Mucosa of descending colon (tissue), 3 donors: Measurements from ENCODE around the gene ABLIM2. TPM values are rescaled to one million over a fixed set of nuclear protein-coding genes. Genes with fewer than 3 reads are reported as not detected.

Experiments used
- ATAC-seq: fragments of 200-7000 bp; cut with Tn5 transposase; one replicate; pipeline ENCODE4 v1.9.1; 2020; ENCODE audit warnings: mild to moderate bottlenecking, moderate library complexity
- DNase-seq, 3 donors: peaks; one replicate each; pipeline ENCODE4 v3.0.0-alpha.2; 2020
- H3K36me3 ChIP-seq: fragments of 200-600 bp; one replicate; pipeline ENCODE4 v1.8.0; 2021; ENCODE audit warnings: low read depth, mild to moderate bottlenecking
- H3K4me1 ChIP-seq: fragments of 200-600 bp; one replicate; pipeline ENCODE4 v1.8.0; 2021; ENCODE audit warnings: low read depth, mild to moderate bottlenecking
- H3K4me3 ChIP-seq: fragments of 200-600 bp; one replicate; pipeline ENCODE4 v1.8.0; 2021; ENCODE audit warnings: mild to moderate bottlenecking
- H3K9me3 ChIP-seq: fragments of 200-600 bp; one replicate; pipeline ENCODE4 v1.8.0; 2021; ENCODE audit warnings: mild to moderate bottlenecking
- CTCF ChIP-seq: fragments of 200-600 bp; IDR thresholded peaks from one replicate; pipeline ENCODE4 v1.8.0; 2022; ENCODE audit warnings: antibody characterized with exemption, mild to moderate bottlenecking
- intact Hi-C, 2 donors: fragments of 100-400 bp; cut with DNase I in 1 of 2; cut with micrococcal nuclease in 1 of 2; formaldehyde crosslinking; loops; one replicate each; pipeline versions ENCODE4 v1.11.0 to v1.11.1; 2022; cut with DNase I, micrococcal nuclease
- total RNA-seq, 3 donors: library from RNA; stranded (reverse); fragmentation: NEBNext Ultra II Directional in 2 of 3; extraction: Animal tissue kit (Norgen Biotek cat#: 25700) in 2 of 3; gene quantifications; one replicate each; pipeline versions ENCODE4 v1.2.1 to v1.2.4, GENCODE V29; 2021 to 2023
- donor health status: DM: no; HTN: no; CAD: no; lungs with moderate emphysema.
- donor health status: DM: no; HTN: no; CAD: no.
- donor health status: DM: no; HTN: yes; CAD: no.

Gene ABLIM2
- total RNA-seq, 3 donors from 2014 or later: 15.0 to 15.8 (median 15.5) TPM

- H3K36me3 ChIP-seq: no peaks in the 10 kb centered on the region
- no peaks in the 10 kb centered on the region for H3K4me1 ChIP-seq
- H3K4me3 ChIP-seq: no peak overlapping the region
- no peak for TF ChIP-seq CTCF
- no peak for DNase-seq
- no peaks in the 10 kb centered on the region for H3K9me3 ChIP-seq
- intact Hi-C loops: no loop called here
- ATAC-seq: no peak
Measured at GRCh38 chr4:8189551-8190466, 31.2 kb upstream of the ABLIM2 start.

GRCh38 chr4:8188743-8189550 is 30.3 kb upstream of the ABLIM2 start:
- peak in 2 of 3 donors; percentile 45 to 51 for DNase-seq

GRCh38 chr4:8188085-8188484 is 29.5 kb upstream of the ABLIM2 start:
- TF ChIP-seq CTCF: no peak
- ATAC-seq (peak; percentile 15), DNase-seq (no peak)
- no peaks in the 10 kb centered on the region for H3K9me3 ChIP-seq
- no peak overlapping the region for H3K4me3 ChIP-seq
- H3K4me1 ChIP-seq: peaks cover 1% of the 10 kb centered on the region
- intact Hi-C loops: no loop called here
- H3K36me3 ChIP-seq: no peaks in the 10 kb centered on the region

More at GRCh38 chr4:8188743-8189550, 30.3 kb upstream of the ABLIM2 start:
- TF ChIP-seq CTCF: no peak
- peak; percentile 46 for ATAC-seq
- Histone ChIP-seq H3K4me3 (no peak overlapping the region), H3K4me1 (no peaks in the 10 kb centered on the region), H3K9me3 (no peaks in the 10 kb centered on the region), H3K36me3 (no peaks in the 10 kb centered on the region)
- intact Hi-C loops: no loop called here

GRCh38 chr4:8185930-8186329 is 27.3 kb upstream of the ABLIM2 start:
- peaks cover 18% of the 10 kb centered on the region for H3K4me1 ChIP-seq
- no peak overlapping the region for H3K4me3 ChIP-seq
- TF ChIP-seq CTCF: no peak
- DNase-seq (no peak), ATAC-seq (no peak)
- intact Hi-C loops: no loop called here
- no peaks in the 10 kb centered on the region for H3K9me3 ChIP-seq
- H3K36me3 ChIP-seq: no peaks in the 10 kb centered on the region

GRCh38 chr4:8185295-8185694 is 26.7 kb upstream of the ABLIM2 start:
- ATAC-seq (no peak), DNase-seq (no peak)
- H3K9me3 ChIP-seq: no peaks in the 10 kb centered on the region
- H3K4me1 ChIP-seq: peaks cover 18% of the 10 kb centered on the region
- no peaks in the 10 kb centered on the region for H3K36me3 ChIP-seq
- no peak for TF ChIP-seq CTCF
- H3K4me3 ChIP-seq: no peak overlapping the region
- intact Hi-C loops: no loop called here
